Stimulated activated CD8-positive, alpha-beta memory T cell treated with anti-CD3 and anti-CD28 coated beads, Interleukin-2, amount 100 ng/mL, for 48 hours (primary cell): ENCODE data around the gene NFIC.
"Not testable (repeated sequence)": the region's sequence is repeated elsewhere in the genome, so short reads cannot be mapped to it uniquely, and the experiment has no call there.

ENCODE experiments used
- DNase-seq, 2 donors: peaks; one replicate each; pipeline ENCODE4 v3.0.0-alpha.2; 2020; ENCODE audit warnings: low read depth in 2 of 2

NFIC gene

GRCh38 chr19:3373971-3374368 lies 7.6 kb downstream of the NFIC start:
- no peak for DNase-seq

- DNase-seq, result no peak
Measured at GRCh38 chr19:3374369-3375112, 8.2 kb downstream of the NFIC start.

GRCh38 chr19:3375221-3376090 lies 9.1 kb downstream of the NFIC start:
- no peak for DNase-seq

GRCh38 chr19:3376091-3376455 lies 9.7 kb downstream of the NFIC start:
- not testable (repeated sequence) for DNase-seq

- DNase-seq, result no peak
Measured at GRCh38 chr19:3378352-3379150, 12.2 kb downstream of the NFIC start.

GRCh38 chr19:3380829-3381228 lies 14.4 kb downstream of the NFIC start:
- DNase-seq, result no peak

GRCh38 chr19:3381701-3382372 lies 15.5 kb downstream of the NFIC start:
- DNase-seq, result no peak

GRCh38 chr19:3382460-3383100 lies 16.2 kb downstream of the NFIC start:
- no peak for DNase-seq

GRCh38 chr19:3383121-3383722 lies 16.8 kb downstream of the NFIC start:
- DNase-seq, result no peak

GRCh38 chr19:3386447-3387234 lies 20.3 kb downstream of the NFIC start:
- no peak for DNase-seq

GRCh38 chr19:3387645-3388589 lies 21.5 kb downstream of the NFIC start:
- DNase-seq, result no peak

- DNase-seq, result no peak
Measured at GRCh38 chr19:3389446-3389778, 23.0 kb downstream of the NFIC start.

- DNase-seq, result no peak
Measured at GRCh38 chr19:3389876-3390371, 23.5 kb downstream of the NFIC start.

GRCh38 chr19:3391911-3392310 lies 25.5 kb downstream of the NFIC start:
- DNase-seq, result not testable (repeated sequence)

GRCh38 chr19:3392480-3392879 lies 26.1 kb downstream of the NFIC start:
- DNase-seq, result no peak

GRCh38 chr19:3396881-3397265 lies 30.5 kb downstream of the NFIC start:
- DNase-seq, result no peak

- DNase-seq, result no peak
Measured at GRCh38 chr19:3397266-3398022, 31.1 kb downstream of the NFIC start.
